Trophoblast cell (in vitro differentiated cells and primary cell): ENCODE measurements around the gene DBNL.

ENCODE experiments used
- DNase-seq, 2 donors: peaks; one replicate each; pipeline ENCODE4 v3.0.0-alpha.2; 2016
- H2AFZ ChIP-seq: 2 replicates; pipeline ENCODE4 v1.6.1; 2013; ENCODE audit warnings: low read length, moderate library complexity, mild to moderate bottlenecking; ENCODE audit not compliant: insufficient read depth, poor library complexity
- H2AK5ac ChIP-seq: 2 replicates; pipeline ENCODE4 v1.6.1; 2013; ENCODE audit warnings: mild to moderate bottlenecking, low read length
- H2BK120ac ChIP-seq: 2 replicates; pipeline ENCODE4 v1.6.1; 2013; ENCODE audit warnings: low read length, mild to moderate bottlenecking, moderate library complexity; ENCODE audit not compliant: insufficient read depth, poor library complexity
- H2BK12ac ChIP-seq: 2 replicates; pipeline ENCODE4 v1.6.1; 2013; ENCODE audit warnings: mild to moderate bottlenecking, low read length, moderate library complexity
- H2BK5ac ChIP-seq: 2 replicates; pipeline ENCODE4 v1.6.1; 2013; ENCODE audit warnings: low read length, low read depth, moderate library complexity, mild to moderate bottlenecking; ENCODE audit not compliant: poor library complexity
- H3K14ac ChIP-seq: 2 replicates; pipeline ENCODE4 v1.6.1; 2013; ENCODE audit warnings: mild to moderate bottlenecking, low read length
- H3K18ac ChIP-seq: 2 replicates; pipeline ENCODE4 v1.6.1; 2013; ENCODE audit warnings: mild to moderate bottlenecking, low read length
- H3K23ac ChIP-seq: 2 replicates; pipeline ENCODE4 v1.6.1; 2013; ENCODE audit warnings: low read length
- H3K27ac ChIP-seq: 2 replicates; pipeline ENCODE4 v1.5.1; 2013; ENCODE audit warnings: low read depth, mild to moderate bottlenecking, inconsistent platforms, low read length, moderate library complexity
- H3K27me3 ChIP-seq: 2 replicates; pipeline ENCODE4 v1.6.1; 2013; ENCODE audit warnings: inconsistent platforms, mild to moderate bottlenecking, low read length, moderate library complexity; ENCODE audit not compliant: insufficient read depth
- H3K36me3 ChIP-seq, 2 experiments: 1 replicate in 1 of 2; 2 replicates in 1 of 2; pipeline ENCODE4 v1.6.1; 2013; ENCODE audit warnings: low read length in 2 of 2, mild to moderate bottlenecking in 2 of 2, moderate library complexity in 1 of 2; ENCODE audit not compliant: insufficient read depth in 2 of 2, control insufficient read depth in 1 of 2
- H3K4ac ChIP-seq: 2 replicates; pipeline ENCODE4 v1.6.1; 2013; ENCODE audit warnings: low read depth, mild to moderate bottlenecking, low read length, moderate library complexity
- H3K4me1 ChIP-seq, 2 experiments: 1 replicate in 1 of 2; 2 replicates in 1 of 2; pipeline ENCODE4 v1.6.1; 2013; ENCODE audit warnings: low read length in 2 of 2, mild to moderate bottlenecking in 2 of 2, moderate library complexity in 1 of 2; ENCODE audit not compliant: insufficient read depth in 2 of 2, control insufficient read depth in 1 of 2
- H3K4me2 ChIP-seq: 2 replicates; pipeline ENCODE4 v1.6.1; 2013; ENCODE audit warnings: inconsistent platforms, mild to moderate bottlenecking, low read length, moderate library complexity
- H3K4me3 ChIP-seq: 2 replicates; pipeline ENCODE4 v1.5.1; 2013; ENCODE audit warnings: mild to moderate bottlenecking, low read depth, low read length, inconsistent platforms
- H3K79me1 ChIP-seq: one replicate; pipeline ENCODE4 v1.6.1; 2013; ENCODE audit warnings: low read length
- H3K79me2 ChIP-seq: 2 replicates; pipeline ENCODE4 v1.6.1; 2013; ENCODE audit warnings: low read length, mild to moderate bottlenecking; ENCODE audit not compliant: control insufficient read depth, insufficient read depth, poor library complexity
- H3K9ac ChIP-seq: 2 replicates; pipeline ENCODE4 v1.6.1; 2013; ENCODE audit warnings: mild to moderate bottlenecking, low read length
- H3K9me3 ChIP-seq: 2 replicates; pipeline ENCODE4 v1.6.1; 2013; ENCODE audit warnings: low read depth, mild to moderate bottlenecking, control low read depth, inconsistent platforms, low read length; ENCODE audit not compliant: insufficient read depth
- H4K12ac ChIP-seq: 2 replicates; pipeline ENCODE4 v1.6.1; 2013; ENCODE audit warnings: low read depth, mild to moderate bottlenecking, low read length, moderate library complexity
- H4K8ac ChIP-seq: 2 replicates; pipeline ENCODE4 v1.6.1; 2013; ENCODE audit warnings: low read depth, mild to moderate bottlenecking, low read length, moderate library complexity
- H4K91ac ChIP-seq: one replicate; pipeline ENCODE4 v1.6.1; 2013; ENCODE audit warnings: low read depth, mild to moderate bottlenecking, low read length, moderate library complexity
- WGBS: extraction: QIAGEN DNeasy Blood & Tissue Kit; methylation state at CpG from one replicate; pipeline ENCODE4 v1.1.7; 2013; ENCODE audit warnings: missing lambda C conversion rate; ENCODE audit not compliant: insufficient read length, insufficient coverage; ENCODE audit errors: extremely low coverage; 5-methylcytosine and 5-hydroxymethylcytosine counted together

DBNL gene

GRCh38 chr7:44107961-44108767 is 63.7 kb downstream of the DBNL start:
- no peaks in the 10 kb centered on the region for H3K79me2 ChIP-seq
- H3K27ac ChIP-seq: no peak overlapping the region
- peaks cover 4% of the 10 kb centered on the region for H3K27me3 ChIP-seq
- no peak overlapping the region for H2BK5ac ChIP-seq
- H3K9ac ChIP-seq: no peak overlapping the region
- no peak overlapping the region for H4K12ac ChIP-seq
- H2AFZ ChIP-seq: no peak overlapping the region
- no peak overlapping the region for H3K23ac ChIP-seq
- no peak overlapping the region for H4K91ac ChIP-seq
- H3K4ac ChIP-seq: no peak overlapping the region
- H3K4me2 ChIP-seq: no peak overlapping the region
- H3K9me3 ChIP-seq: no peaks in the 10 kb centered on the region
- peaks cover 11% of the 10 kb centered on the region for H3K79me1 ChIP-seq
- no peak overlapping the region for H2AK5ac ChIP-seq
- H3K36me3 ChIP-seq: peaks cover 58 to 59% of the 10 kb centered on the region in 2 experiments
- no CpG with 5 or more reads among the region's 21 CpGs for WGBS
- H3K4me3 ChIP-seq: no peak overlapping the region
- H3K14ac ChIP-seq: no peak overlapping the region
- no peak overlapping the region for H4K8ac ChIP-seq
- no peak for DNase-seq
- H3K18ac ChIP-seq: no peak overlapping the region
- H2BK12ac ChIP-seq: no peak overlapping the region
- no peak overlapping the region for H2BK120ac ChIP-seq
- H3K4me1 ChIP-seq: peaks cover 9 to 10% of the 10 kb centered on the region in 2 experiments

GRCh38 chr7:44108768-44109750 is 64.6 kb downstream of the DBNL start:
- Histone ChIP-seq H4K91ac (no peak overlapping the region), H3K79me1 (peaks cover 9% of the 10 kb centered on the region)

GRCh38 chr7:44109991-44110390 is 65.5 kb downstream of the DBNL start:
- Histone ChIP-seq H3K18ac (no peak overlapping the region), H3K9ac (no peak overlapping the region), H3K23ac (no peak overlapping the region), H2AFZ (no peak overlapping the region), H3K4me1 (peaks cover 7 to 9% of the 10 kb centered on the region in 2 experiments), H2BK12ac (no peak overlapping the region), H2AK5ac (no peak overlapping the region), H3K4me2 (no peak overlapping the region), H3K27ac (no peak overlapping the region), H4K91ac (no peak overlapping the region), H2BK5ac (no peak overlapping the region), H3K36me3 (peaks cover 75% of the 10 kb centered on the region in 2 experiments), H4K12ac (no peak overlapping the region), H3K4me3 (no peak overlapping the region), H3K9me3 (no peaks in the 10 kb centered on the region), H3K79me2 (no peaks in the 10 kb centered on the region), H4K8ac (no peak overlapping the region), H3K4ac (no peak overlapping the region), H2BK120ac (no peak overlapping the region), H3K79me1 (peaks cover under 1% of the 10 kb centered on the region), H3K14ac (no peak overlapping the region), H3K27me3 (no peaks in the 10 kb centered on the region)
- WGBS: no CpG with 5 or more reads among the region's 18 CpGs
- DNase-seq: no peak

More at GRCh38 chr7:44108768-44109750, 64.6 kb downstream of the DBNL start:
- no peak overlapping the region for H3K4me3 ChIP-seq
- no peak overlapping the region for H2BK12ac ChIP-seq
- no peaks in the 10 kb centered on the region for H3K27me3 ChIP-seq
- WGBS: no CpG with 5 or more reads among the region's 21 CpGs
- H2AFZ ChIP-seq: no peak overlapping the region
- H2AK5ac ChIP-seq: no peak overlapping the region
- no peak overlapping the region for H2BK120ac ChIP-seq
- H3K9ac ChIP-seq: no peak overlapping the region
- no peak overlapping the region for H3K14ac ChIP-seq
- no peak overlapping the region for H3K23ac ChIP-seq
- no peaks in the 10 kb centered on the region for H3K79me2 ChIP-seq
- no peak for DNase-seq
- no peaks in the 10 kb centered on the region for H3K9me3 ChIP-seq
- H3K4me1 ChIP-seq: peaks cover 9 to 10% of the 10 kb centered on the region in 2 experiments
- no peak overlapping the region for H2BK5ac ChIP-seq
- no peak overlapping the region for H4K8ac ChIP-seq
- H3K36me3 ChIP-seq: peaks cover 65 to 66% of the 10 kb centered on the region in 2 experiments
- H3K27ac ChIP-seq: no peak overlapping the region
- no peak overlapping the region for H3K4me2 ChIP-seq
- no peak overlapping the region for H3K4ac ChIP-seq
- no peak overlapping the region for H3K18ac ChIP-seq
- H4K12ac ChIP-seq: no peak overlapping the region

- no CpG with 5 or more reads among the region's 27 CpGs for WGBS
- no peaks in the 10 kb centered on the region for H3K9me3 ChIP-seq
- H3K4me2 ChIP-seq: no peak overlapping the region
- H3K23ac ChIP-seq: no peak overlapping the region
- no peak overlapping the region for H3K14ac ChIP-seq
- DNase-seq: no peak
- no peak overlapping the region for H4K8ac ChIP-seq
- H2AFZ ChIP-seq: no peak overlapping the region
- no peak overlapping the region for H3K9ac ChIP-seq
- no peak overlapping the region for H4K12ac ChIP-seq
- no peak overlapping the region for H2BK12ac ChIP-seq
- H2BK120ac ChIP-seq: no peak overlapping the region
- no peak overlapping the region for H3K27ac ChIP-seq
- H3K4ac ChIP-seq: no peak overlapping the region
- no peak overlapping the region for H2AK5ac ChIP-seq
- no peak overlapping the region for H2BK5ac ChIP-seq
- no peaks in the 10 kb centered on the region for H3K27me3 ChIP-seq
- no peak overlapping the region for H4K91ac ChIP-seq
- H3K79me2 ChIP-seq: no peaks in the 10 kb centered on the region
- peaks cover 85% of the 10 kb centered on the region in 2 experiments for H3K36me3 ChIP-seq
- no peak overlapping the region for H3K18ac ChIP-seq
- no peaks in the 10 kb centered on the region for H3K79me1 ChIP-seq
- no peak overlapping the region for H3K4me3 ChIP-seq
- H3K4me1 ChIP-seq: no peaks in the 10 kb centered on the region
Measured at GRCh38 chr7:44110719-44111635, 66.5 kb downstream of the DBNL start.
